Astrocyte of the spinal cord (primary cell): ENCODE results near the gene PDPK1.

Experiments used
- DNase-seq: peaks from one replicate; pipeline ENCODE4 v3.0.0; 2011; ENCODE audit warnings: low read depth, low spot score
- H3K4me3 ChIP-seq: 2 replicates; pipeline ENCODE4 v1.5.1; 2011; ENCODE audit warnings: low read depth, mild to moderate bottlenecking, low read length, moderate library complexity
- CTCF ChIP-seq: IDR thresholded peaks from 2 replicates; pipeline ENCODE4 v1.5.1; 2012; ENCODE audit warnings: low read depth, mild to moderate bottlenecking, low read length, inconsistent platforms
- in situ Hi-C: cut with HindIII; loops from 2 replicates; pipeline ENCODE4 v1.10.0; 2017; ENCODE audit warnings: low sequenced_read_pairs

The PDPK1 gene

DNA sequence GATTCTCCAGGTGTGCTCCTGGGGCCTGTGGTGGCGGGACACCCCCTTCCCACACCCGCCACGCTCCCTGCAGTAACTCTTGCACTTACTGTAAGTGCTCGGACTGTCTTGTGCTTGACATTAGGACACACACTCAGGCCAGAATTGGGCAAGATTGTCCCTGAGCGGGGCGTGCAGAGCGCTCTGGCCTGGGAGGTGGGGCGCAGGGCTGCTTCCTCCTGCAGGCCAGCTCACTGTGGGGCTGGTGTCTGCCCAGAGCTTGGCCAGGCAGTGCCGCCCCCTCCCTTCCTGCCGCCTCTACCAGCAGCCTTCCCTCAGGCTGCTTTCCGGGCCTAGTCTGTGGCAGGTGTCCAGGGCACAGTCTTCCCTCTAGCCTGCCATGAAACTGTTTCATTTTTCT, 30.2 kb upstream of the PDPK1 start:
- TF ChIP-seq CTCF: no peak
- in situ Hi-C loops: no loop called here
- DNase-seq: no peak
- no peak overlapping the region for H3K4me3 ChIP-seq

- no peak overlapping the region for H3K4me3 ChIP-seq
- TF ChIP-seq CTCF: no peak
- in situ Hi-C loops: no loop called here
- DNase-seq: no peak
Observed at GRCh38 chr16:2508722-2509400, 29.0 kb upstream of the PDPK1 start.

GRCh38 chr16:2511128-2511800, 26.6 kb upstream of the PDPK1 start:
- DNase-seq: peak; percentile 59
- in situ Hi-C loops: no loop called here
- no peak overlapping the region for H3K4me3 ChIP-seq
- TF ChIP-seq CTCF: no peak

- no peak for DNase-seq
- TF ChIP-seq CTCF: no peak
- in situ Hi-C loops: no loop called here
- H3K4me3 ChIP-seq: no peak overlapping the region
Observed at GRCh38 chr16:2511996-2512734, 25.7 kb upstream of the PDPK1 start.

DNA sequence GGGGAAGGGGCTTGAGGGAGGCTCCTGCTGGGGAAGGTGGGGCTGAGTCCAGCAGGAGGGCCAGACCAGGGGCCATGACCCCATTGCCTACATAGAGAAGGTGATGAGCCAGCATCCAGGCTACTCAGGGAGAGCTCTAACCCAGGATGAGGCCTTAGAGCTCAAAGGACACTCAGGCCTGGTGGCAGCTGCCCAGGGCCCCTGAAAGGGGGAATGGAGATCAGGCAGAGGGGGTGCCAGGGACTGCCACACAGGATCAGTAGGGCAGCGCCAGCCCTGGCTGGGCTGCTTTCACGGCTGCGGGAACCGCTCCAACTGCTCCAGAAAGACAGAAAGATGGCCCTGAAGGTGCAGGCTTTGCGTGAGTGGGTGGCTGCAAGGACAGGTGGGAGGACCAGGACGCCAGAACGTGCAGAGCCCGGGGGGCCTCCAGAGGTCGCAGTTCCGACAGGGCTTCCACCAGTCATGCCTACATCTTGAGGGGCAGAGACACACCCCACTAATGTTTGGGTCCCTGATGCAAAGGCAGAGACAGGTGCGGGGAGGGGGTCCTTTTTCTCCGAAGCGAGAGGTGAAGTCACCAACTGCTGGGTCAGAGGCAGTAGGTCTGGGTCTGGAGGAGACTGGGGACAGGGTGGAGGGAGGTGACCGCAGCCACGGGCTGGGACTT, 25.0 kb upstream of the PDPK1 start:
- in situ Hi-C loops: no loop called here
- H3K4me3 ChIP-seq: peak overlapping the region; percentile 32
- TF ChIP-seq CTCF: no peak
- no peak for DNase-seq
